HFFc6 (cell line): ENCODE measurements around the gene NUP153. TPM values are rescaled to one million over a fixed set of nuclear protein-coding genes. Genes with fewer than 3 reads are reported as not detected.
A peak's percentile ranks its signal among the peaks of the same experiment; 100 is the strongest.

Experiments used
- DNase-seq: peaks from one replicate; pipeline ENCODE4 v3.0.0-alpha.2; 2018
- H3K27ac Mint-ChIP-seq: 2 replicates; pipeline ENCODE4 v1.8.0; 2020; ENCODE audit warnings: mild to moderate bottlenecking, mixed read lengths
- H3K27me3 Mint-ChIP-seq: 2 replicates; pipeline ENCODE4 v1.8.0; 2021; ENCODE audit warnings: mild to moderate bottlenecking, moderate library complexity, mixed read lengths; ENCODE audit not compliant: insufficient read depth
- H3K36me3 Mint-ChIP-seq: 2 replicates; pipeline ENCODE4 v1.8.0; 2021; ENCODE audit warnings: low read depth, mixed read lengths
- H3K4me1 Mint-ChIP-seq: 2 replicates; pipeline ENCODE4 v1.8.0; 2020; ENCODE audit warnings: low read depth, mixed read lengths
- H3K4me3 Mint-ChIP-seq: 2 replicates; pipeline ENCODE4 v1.8.0; 2020; ENCODE audit warnings: mild to moderate bottlenecking, moderate library complexity, mixed read lengths
- H3K9me3 Mint-ChIP-seq: 2 replicates; pipeline ENCODE4 v1.8.0; 2020; ENCODE audit warnings: mild to moderate bottlenecking, mixed read lengths
- CTCF ChIP-seq: fragments of 200-600 bp; sonication (generic); IDR thresholded peaks from 2 replicates; pipeline ENCODE4 v1.5.0; 2021; ENCODE audit warnings: antibody characterized with exemption, mild to moderate bottlenecking
- total RNA-seq, 6 experiments: library from RNA; stranded (reverse); fragmentation: NEBNext Ultra II Directional; extraction: Animal tissue kit (Norgen Biotek cat#: 25700); gene quantifications; 2 replicates in 1 of 6; 3 replicates in 5 of 6; pipeline ENCODE4 v1.2.3, GENCODE V29; 2021

Gene NUP153
- total RNA-seq, 6 experiments from 2014 or later, result 32.9 to 42.0 (median 37.1) TPM

DNA sequence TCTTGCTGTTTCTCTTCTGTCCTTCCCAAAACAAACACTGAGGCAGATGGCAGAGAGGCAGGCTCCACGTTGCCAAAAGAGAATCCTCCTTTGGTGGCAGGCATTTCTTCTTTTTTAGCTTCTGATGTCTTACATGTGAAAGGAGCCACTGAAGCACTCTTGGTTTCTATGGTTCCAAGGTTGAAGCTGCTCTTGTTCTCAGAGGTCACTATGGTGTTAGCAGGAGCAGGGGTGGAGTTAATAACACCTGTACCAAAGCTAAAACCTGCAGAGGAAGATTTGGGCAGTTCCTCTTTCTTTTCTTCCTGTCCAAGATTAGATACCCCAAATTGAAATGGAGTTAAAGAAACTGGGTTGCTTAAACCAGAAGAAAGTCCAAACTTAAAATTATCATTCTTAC is 77.9 kb downstream of the NUP153 start:
- Mint-ChIP-seq H3K4me1 (peaks cover 13% of the 10 kb centered on the region), H3K9me3 (no peaks in the 10 kb centered on the region), H3K4me3 (no peak overlapping the region), H3K27me3 (no peaks in the 10 kb centered on the region; the same call in 1 of the 2 replicates), H3K36me3 (peaks cover 21% of the 10 kb centered on the region), H3K27ac (peak overlapping the region; percentile 52; the same call in 1 of the 2 replicates)
- TF ChIP-seq CTCF, result no peak
- DNase-seq, result no peak

DNA sequence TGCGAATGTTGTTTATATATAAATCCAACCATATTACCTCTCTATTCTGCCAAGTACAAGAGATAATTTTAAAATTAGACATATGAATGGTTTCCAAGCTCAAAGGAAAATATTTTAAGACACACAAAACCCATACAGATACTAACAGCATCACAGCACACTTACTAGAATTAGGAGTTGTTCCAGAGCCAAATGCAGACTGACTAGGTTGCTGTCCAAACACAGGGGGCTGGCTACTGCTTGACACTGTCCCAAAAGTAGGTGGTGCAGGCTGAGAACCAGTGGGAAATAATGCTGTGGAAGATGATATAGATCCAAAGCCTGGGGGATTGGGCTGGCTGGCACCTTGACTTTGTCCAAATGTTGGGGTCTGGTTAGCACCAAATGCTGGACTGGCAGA is 82.3 kb downstream of the NUP153 start:
- no peak for TF ChIP-seq CTCF
- H3K27ac Mint-ChIP-seq, result no peak overlapping the region
- no peaks in the 10 kb centered on the region for H3K4me1 Mint-ChIP-seq
- peaks cover 11% of the 10 kb centered on the region; the same call in 1 of the 2 replicates for H3K36me3 Mint-ChIP-seq
- no peak overlapping the region for H3K4me3 Mint-ChIP-seq
- H3K27me3 Mint-ChIP-seq, result no peaks in the 10 kb centered on the region
- H3K9me3 Mint-ChIP-seq, result no peaks in the 10 kb centered on the region
- DNase-seq, result no peak

DNA sequence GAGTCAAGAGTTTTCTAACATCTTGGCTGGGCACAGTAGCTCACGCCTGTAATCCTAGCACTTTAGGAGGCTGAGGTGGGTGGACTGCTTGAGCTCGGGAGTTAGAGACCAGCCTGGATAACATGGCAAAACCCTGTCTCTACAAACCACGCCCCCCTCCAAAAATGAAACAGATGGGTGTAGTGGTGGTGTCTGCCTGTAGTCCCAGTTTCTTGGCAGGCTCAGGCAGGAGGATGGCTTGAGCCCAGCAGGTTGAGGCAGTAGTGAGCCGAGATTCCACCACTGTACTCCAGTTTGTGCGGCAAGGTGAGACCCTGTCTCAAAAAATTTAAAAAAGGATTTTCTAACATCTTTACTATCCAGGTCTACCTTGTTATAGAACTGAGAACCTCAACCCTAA is 84.6 kb downstream of the NUP153 start:
- no peak for TF ChIP-seq CTCF
- Mint-ChIP-seq H3K4me3 (no peak overlapping the region), H3K27ac (no peak overlapping the region), H3K9me3 (no peaks in the 10 kb centered on the region), H3K27me3 (no peaks in the 10 kb centered on the region), H3K36me3 (peaks cover 21% of the 10 kb centered on the region), H3K4me1 (no peaks in the 10 kb centered on the region)
- no peak for DNase-seq

- no peaks in the 10 kb centered on the region for H3K9me3 Mint-ChIP-seq
- no peak overlapping the region for H3K27ac Mint-ChIP-seq
- no peaks in the 10 kb centered on the region for H3K27me3 Mint-ChIP-seq
- peaks cover 28% of the 10 kb centered on the region for H3K36me3 Mint-ChIP-seq
- no peak overlapping the region for H3K4me3 Mint-ChIP-seq
- no peak for TF ChIP-seq CTCF
- H3K4me1 Mint-ChIP-seq, result no peaks in the 10 kb centered on the region
- no peak for DNase-seq
Observed at GRCh38 chr6:17621003-17621402, 85.7 kb downstream of the NUP153 start.

- Mint-ChIP-seq H3K4me3 (no peak overlapping the region), H3K36me3 (peaks cover 33% of the 10 kb centered on the region)
Observed at GRCh38 chr6:17615794-17616193, 90.9 kb downstream of the NUP153 start.

More at GRCh38 chr6:17615794-17616193, 90.9 kb downstream of the NUP153 start:
- TF ChIP-seq CTCF, result no peak
- H3K27me3 Mint-ChIP-seq, result no peaks in the 10 kb centered on the region
- H3K4me1 Mint-ChIP-seq, result no peaks in the 10 kb centered on the region
- H3K9me3 Mint-ChIP-seq, result no peaks in the 10 kb centered on the region
- DNase-seq, result no peak
- no peak overlapping the region for H3K27ac Mint-ChIP-seq
